SU-DHL-6 (cell line): ENCODE measurements around the gene SLC30A2.

Source experiments
- EZH2phosphoT487 ChIP-seq: fragments of 200-600 bp; sonication (generic), shearing (Covaris generic); conservative IDR thresholded peaks from 2 replicates; pipeline ENCODE4 v1.6.1; 2018; ENCODE audit warnings: mild to moderate bottlenecking, antibody characterized with exemption, low read length, moderate library complexity, mixed read lengths
- TF ChIP-seq, protein P1 (sequence below): fragments of 200-600 bp; sonication (generic); IDR thresholded peaks from one replicate; pipeline ENCODE4 v1.5.1; 2017; ENCODE audit warnings: antibody characterized with exemption, mild to moderate bottlenecking, low read length, moderate library complexity; ENCODE audit not compliant: insufficient read depth, poor library complexity, severe bottlenecking

DNA sequence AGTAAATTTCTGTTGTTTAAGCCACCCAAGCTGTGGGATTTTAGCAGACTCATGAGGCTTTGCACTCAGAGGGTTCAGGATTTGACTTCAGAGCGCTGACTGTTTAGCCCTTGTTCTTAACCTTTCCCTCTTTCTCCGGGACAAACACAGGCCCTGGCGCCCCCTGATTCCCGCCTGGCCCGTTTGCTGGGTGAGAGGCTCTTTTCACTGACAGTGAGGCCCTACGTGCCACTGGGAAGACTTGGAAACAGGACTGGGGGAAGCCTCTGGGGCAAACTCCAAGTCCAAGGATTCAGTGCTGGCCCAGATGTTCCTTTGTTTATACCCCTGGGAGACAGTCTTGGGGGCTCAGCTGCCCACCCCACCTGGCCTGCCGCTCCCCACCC lies 33.3 kb upstream of the SLC30A2 start:
- TF ChIP-seq, protein P1, sequence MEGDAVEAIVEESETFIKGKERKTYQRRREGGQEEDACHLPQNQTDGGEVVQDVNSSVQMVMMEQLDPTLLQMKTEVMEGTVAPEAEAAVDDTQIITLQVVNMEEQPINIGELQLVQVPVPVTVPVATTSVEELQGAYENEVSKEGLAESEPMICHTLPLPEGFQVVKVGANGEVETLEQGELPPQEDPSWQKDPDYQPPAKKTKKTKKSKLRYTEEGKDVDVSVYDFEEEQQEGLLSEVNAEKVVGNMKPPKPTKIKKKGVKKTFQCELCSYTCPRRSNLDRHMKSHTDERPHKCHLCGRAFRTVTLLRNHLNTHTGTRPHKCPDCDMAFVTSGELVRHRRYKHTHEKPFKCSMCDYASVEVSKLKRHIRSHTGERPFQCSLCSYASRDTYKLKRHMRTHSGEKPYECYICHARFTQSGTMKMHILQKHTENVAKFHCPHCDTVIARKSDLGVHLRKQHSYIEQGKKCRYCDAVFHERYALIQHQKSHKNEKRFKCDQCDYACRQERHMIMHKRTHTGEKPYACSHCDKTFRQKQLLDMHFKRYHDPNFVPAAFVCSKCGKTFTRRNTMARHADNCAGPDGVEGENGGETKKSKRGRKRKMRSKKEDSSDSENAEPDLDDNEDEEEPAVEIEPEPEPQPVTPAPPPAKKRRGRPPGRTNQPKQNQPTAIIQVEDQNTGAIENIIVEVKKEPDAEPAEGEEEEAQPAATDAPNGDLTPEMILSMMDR, result no peak
- no peak for TF ChIP-seq EZH2phosphoT487
